Activated CD4-positive, alpha-beta T cell treated with anti-CD3 and anti-CD28 coated beads for 36 hours (primary cell): ENCODE data around the gene MAGEA9. TPM values are rescaled to one million over a fixed set of nuclear protein-coding genes. Genes with fewer than 3 reads are reported as not detected.
"Not testable (repeated sequence)": the region's sequence is repeated elsewhere in the genome, so short reads cannot be mapped to it uniquely, and the experiment has no call there.

Experiments
- ATAC-seq: fragments of 200-7000 bp; cut with Tn5 transposase; one replicate; pipeline ENCODE4 v1.10.0; 2021; ENCODE audit warnings: mild to moderate bottlenecking, moderate library complexity
- CTCF ChIA-PET: fragments of 350-600 bp; sonication (Branson Sonifier 250); formaldehyde crosslinking; loops from one replicate; lab custom pipeline; 2021; ENCODE audit warnings: antibody characterized with exemption; lab: Charles Lee
- POLR2A ChIA-PET: fragments of 350-600 bp; sonication (Branson Sonifier 250); formaldehyde crosslinking; loops from one replicate; lab custom pipeline; 2021; ENCODE audit warnings: antibody characterized with exemption, inconsistent platforms; lab: Charles Lee
- DNase-seq: peaks from one replicate; pipeline ENCODE4 v3.0.0-alpha.2; 2020
- H3K27ac Mint-ChIP-seq: one replicate; pipeline ENCODE4 v1.8.0; 2021; ENCODE audit warnings: mixed read lengths
- H3K27me3 Mint-ChIP-seq: one replicate; pipeline ENCODE4 v1.8.0; 2021; ENCODE audit warnings: mixed read lengths
- H3K36me3 Mint-ChIP-seq: one replicate; pipeline ENCODE4 v1.8.0; 2021; ENCODE audit warnings: low read depth, mixed read lengths
- H3K4me1 Mint-ChIP-seq: one replicate; pipeline ENCODE4 v1.8.0; 2021; ENCODE audit warnings: mixed read lengths
- H3K4me3 Mint-ChIP-seq: one replicate; pipeline ENCODE4 v1.8.0; 2021; ENCODE audit warnings: mild to moderate bottlenecking, moderate library complexity, mixed read lengths
- H3K9me3 Mint-ChIP-seq: one replicate; pipeline ENCODE4 v1.8.0; 2021; ENCODE audit warnings: low read depth, mixed read lengths
- intact Hi-C, 2 experiments: fragments of 100-400 bp; cut with DNase I in 1 of 2; cut with micrococcal nuclease in 1 of 2; formaldehyde crosslinking; loops; one replicate each; pipeline versions ENCODE4 v1.14.2 to v1.15.1; 2022 to 2024; cut with DNase I, micrococcal nuclease
- total RNA-seq, 2 experiments: library from RNA; stranded (reverse); gene quantifications; one replicate each; pipeline ENCODE4 v1.2.3, GENCODE V29; 2021

MAGEA9 gene
- total RNA-seq, 2 experiments from 2014 or later, result not detected

- Mint-ChIP-seq H3K9me3 (no peaks in the 10 kb centered on the region), H3K27ac (no peak overlapping the region), H3K36me3 (no peaks in the 10 kb centered on the region), H3K27me3 (peaks cover 18% of the 10 kb centered on the region), H3K4me1 (peaks cover 17% of the 10 kb centered on the region), H3K4me3 (no peak overlapping the region)
- intact Hi-C loops, result loop anchor here in 1 of 2 experiments (5.0 kb wide), 1 partner anchor 298 kb away; no protein-coding TSS in a partner anchor
- CTCF ChIA-PET, result no interaction called here
- DNase-seq (peak; percentile 72), ATAC-seq (no peak)
- POLR2A ChIA-PET, result no interaction called here
Measured at GRCh38 chrX:149825424-149825823, 43.7 kb downstream of the MAGEA9 start.

DNA sequence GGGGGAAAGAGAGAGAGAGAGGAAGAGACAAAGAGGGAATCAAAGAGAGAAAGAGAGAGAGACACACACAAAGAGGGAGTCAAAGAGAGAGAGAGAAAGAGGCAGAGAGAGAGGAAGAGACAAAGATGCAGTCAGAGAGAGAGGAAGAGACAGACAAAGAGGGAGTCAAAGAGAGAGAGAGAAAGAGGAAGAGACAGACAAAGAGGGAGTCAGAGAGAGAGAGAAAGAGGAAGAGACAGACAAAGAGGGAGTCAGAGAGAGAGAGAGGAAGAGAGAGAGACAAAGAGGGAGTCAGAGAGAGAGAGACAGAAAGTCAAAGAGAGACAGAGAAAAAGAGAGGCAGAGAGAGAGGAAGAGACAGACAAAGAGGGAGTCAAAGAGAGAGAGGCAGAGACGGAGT is 45.5 kb downstream of the MAGEA9 start:
- Mint-ChIP-seq H3K9me3 (no peaks in the 10 kb centered on the region), H3K36me3 (no peaks in the 10 kb centered on the region), H3K27me3 (peaks cover 16% of the 10 kb centered on the region), H3K4me3 (no peak overlapping the region), H3K4me1 (peaks cover 21% of the 10 kb centered on the region), H3K27ac (no peak overlapping the region)
- DNase-seq (no peak), ATAC-seq (no peak)
- intact Hi-C loops, result loop anchor here in 1 of 2 experiments (5.0 kb wide), 1 partner anchor 300 kb away; no protein-coding TSS in a partner anchor
- POLR2A ChIA-PET, result no interaction called here
- CTCF ChIA-PET, result no interaction called here

DNA sequence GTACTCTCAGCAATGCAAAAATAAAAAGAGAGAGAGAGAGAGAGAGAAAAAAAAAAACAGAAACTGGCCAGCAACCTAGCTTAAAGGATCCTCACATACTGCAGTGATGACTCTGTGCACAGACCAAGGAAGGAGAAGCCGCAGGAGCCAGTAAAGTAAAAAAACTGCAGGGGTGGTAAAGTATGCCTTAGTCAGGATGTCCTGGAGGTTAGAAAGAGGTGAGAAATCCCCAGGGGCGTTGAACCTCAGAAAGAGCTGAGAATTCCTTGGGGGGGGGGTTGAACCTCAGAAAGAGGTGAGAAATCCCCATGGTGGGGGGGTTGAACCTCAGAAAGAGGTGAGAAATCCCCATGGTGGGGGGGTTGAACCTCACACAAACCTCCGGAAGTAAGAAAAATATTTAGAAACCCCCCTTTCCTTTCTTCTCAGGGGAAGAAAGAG is 48.0 kb downstream of the MAGEA9 start:
- peak; percentile 41 for DNase-seq
- Mint-ChIP-seq H3K27me3 (peaks cover 10% of the 10 kb centered on the region), H3K36me3 (no peaks in the 10 kb centered on the region), H3K9me3 (no peaks in the 10 kb centered on the region), H3K4me1 (peaks cover 21% of the 10 kb centered on the region), H3K27ac (peak overlapping the region; percentile 30), H3K4me3 (peak overlapping the region; percentile 63)
- ATAC-seq, result peak; percentile 95
- CTCF ChIA-PET, result interaction anchor here (0.6 kb wide), 1 partner anchor 533 kb away, joined by 3 read pairs; no protein-coding TSS in a partner anchor
- POLR2A ChIA-PET, result no interaction called here
- intact Hi-C loops, result loop anchor here in 1 of 2 experiments (5.0 kb wide), 1 partner anchor 302 kb away; no protein-coding TSS in a partner anchor

- Mint-ChIP-seq H3K4me3 (peak overlapping the region; percentile 63), H3K9me3 (no peaks in the 10 kb centered on the region), H3K4me1 (peaks cover 21% of the 10 kb centered on the region), H3K27ac (peak overlapping the region; percentile 30), H3K36me3 (no peaks in the 10 kb centered on the region), H3K27me3 (peaks cover 8% of the 10 kb centered on the region)
- intact Hi-C loops, result no loop called here
- CTCF ChIA-PET, result interaction anchor here (0.6 kb wide), 1 partner anchor 532 kb away, joined by 3 read pairs; no protein-coding TSS in a partner anchor
- DNase-seq (peak; percentile 38), ATAC-seq (peak; percentile 66)
- POLR2A ChIA-PET, result no interaction called here
Measured at GRCh38 chrX:149830192-149830873, 48.6 kb downstream of the MAGEA9 start.

- no peak for ATAC-seq
- Mint-ChIP-seq H3K4me1 (peaks cover 21% of the 10 kb centered on the region), H3K27ac (no peak overlapping the region), H3K27me3 (peaks cover 6% of the 10 kb centered on the region), H3K9me3 (no peaks in the 10 kb centered on the region), H3K36me3 (no peaks in the 10 kb centered on the region), H3K4me3 (no peak overlapping the region)
- CTCF ChIA-PET, result interaction anchor here (0.8 kb wide), 1 partner anchor 13 kb away, joined by 3 read pairs; no protein-coding TSS in a partner anchor
- no peak for DNase-seq
- intact Hi-C loops, result no loop called here
- POLR2A ChIA-PET, result no interaction called here
Measured at GRCh38 chrX:149831473-149831872, 49.7 kb downstream of the MAGEA9 start.

DNA sequence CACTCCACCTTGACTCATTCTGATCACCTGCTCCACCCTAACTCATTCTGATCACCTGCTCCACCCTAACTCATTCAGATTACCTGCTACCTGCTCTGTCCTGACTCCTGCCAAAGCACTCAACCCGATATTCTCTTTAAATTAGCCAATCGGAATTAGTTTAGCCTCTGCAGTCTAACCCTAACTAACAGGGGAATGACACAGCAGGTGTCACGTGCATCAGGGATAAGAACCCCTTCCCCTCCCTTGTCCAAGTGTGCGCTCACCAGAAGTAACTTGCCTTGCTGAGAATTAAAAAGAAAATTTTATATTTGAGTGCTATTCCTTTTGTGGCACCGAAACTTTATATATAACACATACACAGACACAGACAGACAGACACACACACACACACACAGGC is 55.0 kb downstream of the MAGEA9 start:
- H3K4me3 Mint-ChIP-seq, CTCF ChIA-PET, ATAC-seq, DNase-seq, H3K36me3 Mint-ChIP-seq, H3K27ac Mint-ChIP-seq, POLR2A ChIA-PET, H3K27me3 Mint-ChIP-seq, H3K4me1 Mint-ChIP-seq, H3K9me3 Mint-ChIP-seq: not testable (repeated sequence)
- intact Hi-C loops, result loop anchor here (1.0 to 5.0 kb wide), 2 partner anchors 66 to 365 kb away; no protein-coding TSS in a partner anchor

GRCh38 chrX:149837167-149837566 is 55.4 kb downstream of the MAGEA9 start:
- Mint-ChIP-seq H3K4me1 (peaks cover 10% of the 10 kb centered on the region), H3K4me3 (no peak overlapping the region), H3K36me3 (no peaks in the 10 kb centered on the region), H3K27ac (no peak overlapping the region), H3K9me3 (no peaks in the 10 kb centered on the region), H3K27me3 (peaks cover 5% of the 10 kb centered on the region)
- POLR2A ChIA-PET, result no interaction called here
- no peak for ATAC-seq
- DNase-seq, result no peak
- intact Hi-C loops, result loop anchor here (1.0 to 5.0 kb wide), 2 partner anchors 65 to 364 kb away; no protein-coding TSS in a partner anchor
- CTCF ChIA-PET, result no interaction called here

Other genes with a start within 250 kb of the MAGEA9 start
- 10 to 100 TPM; 29.4 to 37.4 TPM for gene EOLA1, start 240.9 kb upstream of the MAGEA9 start, total RNA-seq
- not detected for gene HSFX3, start 232.0 kb upstream of the MAGEA9 start, total RNA-seq
- not detected for gene MAGEA9B, start 194.5 kb upstream of the MAGEA9 start, total RNA-seq
- gene HSFX2, start 186.6 kb upstream of the MAGEA9 start, total RNA-seq, result not detected
- 10 to 100 TPM; 10.2 to 14.4 TPM for gene TMEM185A, start 150.1 kb upstream of the MAGEA9 start, total RNA-seq
- gene MAGEA11, start 69.9 kb upstream of the MAGEA9 start, total RNA-seq, result not detected
- gene HSFX1, start 7.9 kb upstream of the MAGEA9 start, total RNA-seq, result under 1 TPM; 0.25 to 0.47 TPM
- not detected for gene MAGEA8, start 99.3 kb downstream of the MAGEA9 start, total RNA-seq
- gene HSFX4, start 147.6 kb downstream of the MAGEA9 start, total RNA-seq, result not detected
- 10 to 100 TPM; 11.5 to 27.7 TPM for gene EOLA2, start 156.6 kb downstream of the MAGEA9 start, total RNA-seq